ENCODE measurements around the gene CASTOR2. TPM values are rescaled to one million over a fixed set of nuclear protein-coding genes. Genes with fewer than 3 reads are reported as not detected.

The CASTOR2 gene
- total and polyA plus RNA-seq, 2 of the 8 experiments (the other 6 are each of a cell fraction or from before 2014, with no cell fraction given): 12.1 to 47.8 TPM

DNA sequence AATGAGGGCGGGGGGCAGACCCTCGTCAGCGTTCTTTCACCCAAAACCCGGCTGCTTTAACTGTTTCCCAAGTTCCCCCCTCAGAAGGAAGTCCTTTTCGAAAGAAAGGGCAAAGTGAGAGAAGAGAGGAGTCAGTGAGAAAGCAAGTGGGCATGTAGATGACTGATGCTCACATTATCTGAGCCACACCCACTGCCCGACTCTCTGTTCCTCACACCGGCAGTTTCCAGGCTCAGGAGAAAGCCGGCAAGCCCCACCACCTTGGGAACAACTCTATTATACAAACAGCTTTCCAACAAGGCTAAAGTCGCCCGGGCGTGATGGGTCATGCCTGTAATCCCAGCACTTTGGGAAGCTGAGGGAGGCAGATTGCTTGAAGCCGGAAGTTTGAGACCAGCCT lies 86.0 kb downstream of the CASTOR2 start:
- Histone ChIP-seq H3K36me3 (ENCODE audit: control insufficient read depth in 2 of 4, insufficient read depth in 4 of 4, low read length in 3 of 4) (peaks cover 9 to 38% (median 18%) of the 10 kb centered on the region in 4 experiments; a peak in 6 of 8 replicates), H3K4me1 (replicated peaks in 1 of 4; ENCODE audit: control insufficient read depth in 3 of 4, insufficient read depth in 4 of 4, low read length in 3 of 4) (no peaks in the 10 kb centered on the region; a peak in 1 of 7 replicates), H3K79me2 (ENCODE audit: control insufficient read depth in 1 of 2, insufficient read depth in 2 of 2, low read length in 2 of 2) (no peaks in the 10 kb centered on the region), H2AK5ac (ENCODE audit: low read depth, low read length) (no peak overlapping the region), H3K4me3 (ENCODE audit: extremely low read depth in 1 of 4, insufficient read depth in 2 of 4, low read depth in 3 of 4, low read length in 4 of 4) (no peak overlapping the region), H3K9me3 (ENCODE audit: insufficient read depth in 2 of 2, low read depth in 1 of 2, low read length in 1 of 2) (no peaks in the 10 kb centered on the region), H3K18ac (ENCODE audit: extremely low read depth, low read length) (no peak overlapping the region), H3K56ac (replicated peaks; ENCODE audit: insufficient read length, low read depth, low read length) (no peak overlapping the region), H4K5ac (ENCODE audit: insufficient read length, low read depth, low read length) (no peak overlapping the region), H3K4me2 (ENCODE audit: insufficient read depth in 1 of 2, low read depth in 2 of 2, low read length in 2 of 2) (no peak overlapping the region), H4K20me1 (replicated peaks in 1 of 2; ENCODE audit: control insufficient read depth in 1 of 2, insufficient read depth in 2 of 2, low read length in 2 of 2) (peaks cover 0 to 3% of the 10 kb centered on the region in 2 experiments), H2BK15ac (ENCODE audit: low read length) (no peak overlapping the region), H2BK120ac (replicated peaks; ENCODE audit: low read depth, low read length) (no peak overlapping the region), H2BK12ac (ENCODE audit: low read depth, low read length) (no peak overlapping the region), H4K8ac (ENCODE audit: extremely low read depth, insufficient read depth, low read length) (no peak overlapping the region), H3K14ac (ENCODE audit: insufficient read length) (no peak overlapping the region), H3K9ac (replicated peaks in 1 of 4; ENCODE audit: extremely low read depth in 1 of 4, low read depth in 3 of 4, low read length in 3 of 4) (no peak overlapping the region), H3K4ac (replicated peaks; ENCODE audit: insufficient read length, low read depth, low read length) (no peak overlapping the region), H3K23ac (ENCODE audit: insufficient read length) (no peak overlapping the region), H2BK20ac (ENCODE audit: low read length) (no peak overlapping the region), H3K79me1 (ENCODE audit: low read depth, low read length) (no peaks in the 10 kb centered on the region; the same call in 1 of the 2 replicates), H2BK5ac (ENCODE audit: low read depth, low read length) (no peak overlapping the region), H3K27ac (ENCODE audit: low read depth, low read length) (no peak overlapping the region), H3K27me3 (replicated peaks in 1 of 4; ENCODE audit: control insufficient read depth in 3 of 4, extremely low read depth in 1 of 4, insufficient read depth in 3 of 4, low read length in 3 of 4) (no peaks in the 10 kb centered on the region), H2AFZ (ENCODE audit: low read length) (no peak overlapping the region), H4K91ac (replicated peaks; ENCODE audit: insufficient read length, low read length) (no peak overlapping the region), H3K23me2 (ENCODE audit: low read depth, low read length) (no peaks in the 10 kb centered on the region)
- no peak for DNase-seq (ENCODE audit: low read depth in 1 of 2, low spot score in 2 of 2)
- WGBS, 2 experiments (ENCODE audit: extremely low coverage in 1 of 2, insufficient coverage in 1 of 2, insufficient read length in 1 of 2, insufficient replicate concordance in 2 of 2, low coverage in 1 of 2, low lambda C conversion rate in 2 of 2, missing lambda C conversion rate in 1 of 2): 94% methylated on average over 12 of the region's 12 CpGs; no CpG with 5 or more reads in 1 of the 2 experiments
- FAIRE-seq: no peak
- no peak for TF ChIP-seq GTF2F1 (IDR thresholded peaks at IDR 0.05; ENCODE audit: borderline replicate concordance, low read depth, low read length)
- no peak for TF ChIP-seq MAFK (IDR thresholded peaks at IDR 0.05; ENCODE audit: low read depth, low read length)
- TF ChIP-seq CHD1 (IDR thresholded peaks at IDR 0.05; ENCODE audit: low read depth, low read length): no peak
- TF ChIP-seq SP2 (IDR thresholded peaks at IDR 0.05; ENCODE audit: low read length): no peak
- no peak for TF ChIP-seq CBX5 (IDR thresholded peaks at IDR 0.05; ENCODE audit: low read depth, low read length)
- no peak for TF ChIP-seq HDAC2 (IDR thresholded peaks at IDR 0.05; ENCODE audit: borderline replicate concordance in 1 of 2, low read depth in 2 of 2, low read length in 2 of 2)
- no peak for TF ChIP-seq POLR2A (IDR thresholded peaks at IDR 0.05; ENCODE audit: control extremely low read depth in 1 of 2, low read depth in 2 of 2, low read length in 2 of 2)
- no peak for TF ChIP-seq KDM1A (IDR thresholded peaks at IDR 0.05; ENCODE audit: borderline replicate concordance, low read length)
- no peak for TF ChIP-seq JUN (IDR thresholded peaks at IDR 0.05; ENCODE audit: low read depth, low read length)
- no peak for TF ChIP-seq EP300 (IDR thresholded peaks at IDR 0.05; ENCODE audit: borderline replicate concordance in 1 of 2, low read depth in 2 of 2, low read length in 2 of 2)
- POLR2A ChIA-PET (ENCODE audit: partially characterized antibody): interaction anchor here (1.2 kb wide), 1 partner anchor 12 kb away, joined by 4 read pairs; no protein-coding TSS in a partner anchor
- CTCF ChIA-PET (ENCODE audit: partially characterized antibody): interaction anchor here (1.0 kb wide), 1 partner anchor 17 kb away, joined by 4 read pairs; no protein-coding TSS in a partner anchor
